Naive B cell (primary cell): Measurements from ENCODE around the gene APPBP2. TPM values are rescaled to one million over a fixed set of nuclear protein-coding genes. Genes with fewer than 3 reads are reported as not detected.
"Not testable (repeated sequence)": the region's sequence is repeated elsewhere in the genome, so short reads cannot be mapped to it uniquely, and the experiment has no call there.

Experiments
- ATAC-seq, 2 donors: fragments of 150-1000 bp; cut with Tn5 transposase; 2 replicates each; pipeline ENCODE4 v1.10.0; 2021; ENCODE audit warnings: low read depth in 2 of 2, mild to moderate bottlenecking in 2 of 2, moderate library complexity in 2 of 2
- DNase-seq: peaks from one replicate; pipeline ENCODE4 v3.0.0; 2022
- H3K27ac Mint-ChIP-seq, 6 donors: one replicate each; pipeline ENCODE4 v1.8.0; 2020 to 2022; ENCODE audit warnings: mild to moderate bottlenecking in 6 of 6, mixed read lengths in 6 of 6, moderate library complexity in 5 of 6, inconsistent platforms in 2 of 6
- H3K27me3 Mint-ChIP-seq, 3 donors: one replicate each; pipeline ENCODE4 v1.8.0; 2021 to 2022; ENCODE audit warnings: mixed read lengths in 3 of 3, mild to moderate bottlenecking in 1 of 3
- H3K36me3 Mint-ChIP-seq, 2 donors: one replicate each; pipeline ENCODE4 v1.8.0; 2020 to 2022; ENCODE audit warnings: mixed read lengths in 2 of 2, inconsistent platforms in 1 of 2, mild to moderate bottlenecking in 1 of 2
- H3K4me1 Mint-ChIP-seq, 3 donors: one replicate each; pipeline ENCODE4 v1.8.0; 2020 to 2022; ENCODE audit warnings: mixed read lengths in 3 of 3, inconsistent platforms in 1 of 3, mild to moderate bottlenecking in 1 of 3, moderate library complexity in 1 of 3
- H3K4me3 Mint-ChIP-seq, 8 donors: one replicate each; pipeline ENCODE4 v1.8.0; 2020 to 2022; ENCODE audit warnings: mild to moderate bottlenecking in 8 of 8, mixed read lengths in 8 of 8, moderate library complexity in 8 of 8, inconsistent platforms in 2 of 8
- H3K9me3 Mint-ChIP-seq, 7 donors: one replicate each; pipeline ENCODE4 v1.8.0; 2020 to 2022; ENCODE audit warnings: mixed read lengths in 7 of 7, mild to moderate bottlenecking in 5 of 7, inconsistent platforms in 2 of 7, moderate library complexity in 1 of 7
- polyA plus RNA-seq, 6 donors: library from polyadenylated mRNA; unstranded; fragments of 300-500 nt; fragmentation: Illumina TruSeq; gene quantifications; one replicate each; pipeline ENCODE4 v1.2.3, GENCODE V29; 2021; ENCODE audit warnings: low read depth in 6 of 6

Gene APPBP2
- polyA plus RNA-seq, 6 donors from 2014 or later = 17.1 to 31.5 (median 27.3) TPM

GRCh38 chr17:60433021-60433997 lies 92.7 kb downstream of the APPBP2 start:
- H3K36me3 Mint-ChIP-seq = peaks cover 0 to 19% of the 10 kb centered on the region in 2 donors
- peak overlapping the region in 1 of 6 donors; percentile 87 for H3K27ac Mint-ChIP-seq
- H3K9me3 Mint-ChIP-seq = peaks cover 0 to 25% (median 18%) of the 10 kb centered on the region in 7 donors
- DNase-seq, H3K4me1 Mint-ChIP-seq, H3K4me3 Mint-ChIP-seq, ATAC-seq: not testable (repeated sequence)
- H3K27me3 Mint-ChIP-seq = peaks cover 5 to 24% (median 14%) of the 10 kb centered on the region in 3 donors

- peaks cover 0 to 25% (median 8%) of the 10 kb centered on the region in 3 donors for H3K27me3 Mint-ChIP-seq
- H3K36me3 Mint-ChIP-seq = peaks cover 0 to 19% of the 10 kb centered on the region in 2 donors
- not testable (repeated sequence) for H3K4me1 Mint-ChIP-seq, H3K27ac Mint-ChIP-seq, ATAC-seq, DNase-seq, H3K4me3 Mint-ChIP-seq
- H3K9me3 Mint-ChIP-seq = peaks cover 0 to 25% (median 18%) of the 10 kb centered on the region in 7 donors
Measured at GRCh38 chr17:60430561-60430960, 95.5 kb downstream of the APPBP2 start.

GRCh38 chr17:60428491-60428890 lies 97.6 kb downstream of the APPBP2 start:
- Mint-ChIP-seq H3K27me3 (peaks cover 0 to 25% (median 8%) of the 10 kb centered on the region in 3 donors), H3K4me3 (peak overlapping the region in 1 of 8 donors; percentile 20), H3K9me3 (peaks cover 0 to 17% (median 13%) of the 10 kb centered on the region in 7 donors), H3K36me3 (peaks cover 0 to 15% of the 10 kb centered on the region in 2 donors)
- DNase-seq, H3K4me1 Mint-ChIP-seq, H3K27ac Mint-ChIP-seq, ATAC-seq: not testable (repeated sequence)

DNA sequence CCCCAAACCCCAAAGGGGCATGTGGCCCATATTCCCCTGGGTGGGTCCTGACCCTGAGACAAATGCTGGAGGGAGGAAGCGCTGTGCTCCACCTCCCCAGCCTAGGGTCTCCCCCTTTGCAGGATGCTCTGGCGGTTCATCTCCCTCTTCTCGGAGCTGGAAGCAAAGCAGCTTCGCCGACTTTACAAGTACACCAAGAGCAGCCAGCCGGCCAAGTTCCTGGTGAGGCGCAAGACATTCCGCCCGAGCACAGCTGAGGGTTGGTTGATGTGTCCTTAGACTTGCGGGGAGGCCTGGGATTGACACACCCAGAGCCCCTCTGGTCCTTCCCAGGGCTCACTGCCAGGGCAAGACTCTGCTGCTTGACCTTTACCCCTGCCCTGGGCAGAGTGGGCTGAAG lies 99.4 kb downstream of the APPBP2 start:
- Mint-ChIP-seq H3K27ac (no peak overlapping the region), H3K36me3 (no peaks in the 10 kb centered on the region), H3K9me3 (peaks cover 0 to 2% (median 0%) of the 10 kb centered on the region in 7 donors), H3K27me3 (peaks cover 0 to 14% (median 7%) of the 10 kb centered on the region in 3 donors), H3K4me1 (peaks cover 9 to 12% (median 11%) of the 10 kb centered on the region in 3 donors), H3K4me3 (no peak overlapping the region)
- DNase-seq = no peak
- no peak for ATAC-seq

DNA sequence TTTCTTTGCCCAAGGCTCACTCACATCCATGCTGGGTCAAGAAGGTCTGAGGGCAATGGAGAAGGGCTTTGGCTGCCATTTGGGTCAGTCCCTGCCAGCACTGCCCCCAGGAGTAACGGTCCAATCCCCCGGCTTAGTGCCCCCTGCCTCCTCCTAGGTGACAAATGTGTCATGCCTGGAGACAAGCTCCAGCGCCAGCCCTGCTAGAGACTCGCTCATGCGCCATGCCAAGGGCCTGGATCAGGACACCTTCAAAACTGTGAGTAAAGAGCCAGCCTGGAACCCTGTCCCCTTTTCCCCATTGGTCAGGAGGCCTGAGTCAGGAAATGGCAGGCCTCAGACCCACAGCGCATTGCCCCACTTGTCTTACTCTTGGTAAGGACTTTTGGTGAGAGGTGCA lies 100.4 kb downstream of the APPBP2 start:
- Mint-ChIP-seq H3K4me3 (peak overlapping the region in 1 of 8 donors; percentile 36), H3K36me3 (no peaks in the 10 kb centered on the region), H3K27ac (no peak overlapping the region), H3K27me3 (peaks cover 0 to 5% (median 0%) of the 10 kb centered on the region in 3 donors), H3K9me3 (no peaks in the 10 kb centered on the region), H3K4me1 (peaks cover 14 to 17% (median 16%) of the 10 kb centered on the region in 3 donors)
- DNase-seq (no peak), ATAC-seq (no peak)

GRCh38 chr17:60423865-60424264 lies 102.2 kb downstream of the APPBP2 start:
- DNase-seq (no peak), ATAC-seq (no peak)
- peaks cover 0 to 5% (median 0%) of the 10 kb centered on the region in 3 donors for H3K27me3 Mint-ChIP-seq
- peaks cover 14 to 20% (median 17%) of the 10 kb centered on the region in 3 donors for H3K4me1 Mint-ChIP-seq
- no peaks in the 10 kb centered on the region for H3K9me3 Mint-ChIP-seq
- no peaks in the 10 kb centered on the region for H3K36me3 Mint-ChIP-seq
- no peak overlapping the region for H3K27ac Mint-ChIP-seq
- H3K4me3 Mint-ChIP-seq = no peak overlapping the region

DNA sequence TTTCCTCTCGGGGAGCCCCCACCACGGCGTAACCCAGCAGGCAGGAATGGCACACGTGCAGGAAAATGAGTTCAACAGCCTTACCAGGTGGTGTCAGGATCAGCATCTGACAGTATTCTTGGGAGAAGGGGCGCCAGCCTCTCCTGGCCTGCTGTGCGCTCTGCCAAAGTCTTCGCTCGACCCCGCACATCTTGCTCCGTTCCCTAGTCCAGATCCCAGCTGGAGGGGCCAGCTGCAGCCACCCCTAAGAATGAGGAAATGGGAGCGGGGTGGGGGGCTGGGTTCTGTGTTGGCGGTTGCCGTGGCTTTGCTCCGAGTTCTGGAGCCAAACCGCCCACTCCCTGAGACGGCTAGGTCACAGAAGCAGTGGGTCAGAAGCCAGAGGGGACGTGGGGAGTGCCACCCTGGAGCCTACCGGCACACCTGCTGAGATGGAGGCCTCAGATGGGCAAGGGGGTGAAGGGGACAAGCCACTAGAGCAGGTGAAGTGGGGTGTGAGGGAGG lies 103.8 kb downstream of the APPBP2 start, which contains the start of gene CHCT1:
TSS of gene CHCT1 (plus strand) at position 328 of the 504 bp plus-strand sequence. CDS start at position 432, 104 bp downstream.
- no peak for DNase-seq
- Mint-ChIP-seq H3K4me1 (peaks cover 14 to 20% (median 17%) of the 10 kb centered on the region in 3 donors), H3K36me3 (no peaks in the 10 kb centered on the region), H3K27me3 (no peaks in the 10 kb centered on the region), H3K9me3 (no peaks in the 10 kb centered on the region), H3K4me3 (peak within 1 kb of the TSS; percentile 81 to 92 (median 86)), H3K27ac (peak within 1 kb of the TSS; percentile 59 to 98 (median 84))
- ATAC-seq = no peak

GRCh38 chr17:60421273-60422161 lies 104.5 kb downstream of the APPBP2 start:
- DNase-seq (peak; percentile 72), ATAC-seq (peak; percentile 89 to 90)
- Mint-ChIP-seq H3K36me3 (no peaks in the 10 kb centered on the region), H3K4me3 (peak overlapping the region; percentile 81 to 92 (median 86)), H3K9me3 (no peaks in the 10 kb centered on the region), H3K27me3 (no peaks in the 10 kb centered on the region), H3K4me1 (peaks cover 14 to 20% (median 17%) of the 10 kb centered on the region in 3 donors), H3K27ac (peak overlapping the region in 5 of 6 donors; percentile 49 to 98 (median 65))

GRCh38 chr17:60419875-60420274 lies 106.2 kb downstream of the APPBP2 start:
- not testable (repeated sequence) for ATAC-seq, DNase-seq, H3K27me3 Mint-ChIP-seq, H3K36me3 Mint-ChIP-seq, H3K27ac Mint-ChIP-seq, H3K9me3 Mint-ChIP-seq
- peak overlapping the region in 2 of 8 donors; percentile 6 to 53 for H3K4me3 Mint-ChIP-seq
- H3K4me1 Mint-ChIP-seq = peaks cover 14 to 17% (median 16%) of the 10 kb centered on the region in 3 donors

DNA sequence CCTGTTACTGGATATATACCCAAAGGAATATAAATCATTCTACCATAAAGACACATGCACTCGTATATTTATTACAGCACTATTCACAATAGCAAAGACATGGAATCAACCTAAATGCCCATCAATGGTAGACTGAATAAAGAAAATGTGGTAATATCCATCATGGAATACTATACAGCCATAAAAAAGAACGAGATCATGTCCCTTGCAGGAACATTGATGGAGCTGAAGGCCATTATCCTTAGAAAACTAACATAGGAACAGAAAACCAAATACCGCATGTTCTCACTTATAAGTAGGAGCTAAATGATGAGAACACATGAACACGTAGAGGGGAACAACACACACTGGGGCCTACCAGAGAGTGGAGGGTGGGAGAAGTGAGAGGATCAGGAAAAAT lies 107.0 kb downstream of the APPBP2 start:
- not testable (repeated sequence) for H3K27ac Mint-ChIP-seq, DNase-seq, H3K36me3 Mint-ChIP-seq, H3K27me3 Mint-ChIP-seq, ATAC-seq, H3K9me3 Mint-ChIP-seq
- peak overlapping the region in 1 of 8 donors; percentile 45 for H3K4me3 Mint-ChIP-seq
- H3K4me1 Mint-ChIP-seq = peaks cover 14 to 17% (median 16%) of the 10 kb centered on the region in 3 donors

DNA sequence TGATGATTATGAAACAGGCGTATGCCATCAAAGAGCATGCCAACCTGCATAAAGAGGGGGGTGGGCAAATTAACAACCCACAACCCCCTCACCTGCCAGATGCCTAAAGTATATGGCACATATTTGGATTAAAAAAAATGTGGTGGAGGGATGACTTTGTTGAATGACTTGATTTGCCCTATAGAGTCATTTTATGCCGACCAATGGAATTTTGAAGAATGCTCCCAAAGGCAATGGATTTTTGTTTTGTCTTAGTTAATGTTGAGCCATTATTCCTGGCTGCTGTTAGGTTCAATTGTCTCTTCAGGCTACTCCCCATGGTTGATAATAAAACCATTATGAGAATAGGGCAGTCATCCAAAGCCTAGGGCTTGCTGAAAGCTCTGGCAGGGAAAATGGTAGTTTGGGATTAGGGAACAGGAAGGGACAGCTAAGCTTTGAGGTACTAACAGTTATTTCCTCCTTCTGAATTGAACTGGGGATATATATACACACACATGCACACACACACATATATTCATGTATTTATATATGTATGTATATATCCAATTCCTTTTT lies 109.6 kb downstream of the APPBP2 start:
- H3K27ac Mint-ChIP-seq = peak overlapping the region in 1 of 6 donors; percentile 61
- H3K4me1 Mint-ChIP-seq = peaks cover 5 to 8% (median 7%) of the 10 kb centered on the region in 3 donors
- DNase-seq (no peak), ATAC-seq (no peak)
- H3K27me3 Mint-ChIP-seq = no peaks in the 10 kb centered on the region
- H3K36me3 Mint-ChIP-seq = no peaks in the 10 kb centered on the region
- H3K9me3 Mint-ChIP-seq = no peaks in the 10 kb centered on the region
- H3K4me3 Mint-ChIP-seq = no peak overlapping the region

GRCh38 chr17:60415146-60415545 lies 110.9 kb downstream of the APPBP2 start:
- H3K36me3 Mint-ChIP-seq = no peaks in the 10 kb centered on the region
- ATAC-seq (no peak), DNase-seq (no peak)
- no peaks in the 10 kb centered on the region for H3K27me3 Mint-ChIP-seq
- peaks cover 0 to under 1% (median 0%) of the 10 kb centered on the region in 7 donors for H3K9me3 Mint-ChIP-seq
- H3K4me3 Mint-ChIP-seq = peak overlapping the region in 1 of 8 donors; percentile 42
- H3K27ac Mint-ChIP-seq = no peak overlapping the region
- H3K4me1 Mint-ChIP-seq = peaks cover 0 to 3% (median 0%) of the 10 kb centered on the region in 3 donors
